Endothelial cell of umbilical vein (primary cell): ENCODE data around the gene MYL2.

Source experiments
- EZH2 ChIP-seq: IDR thresholded peaks from 2 replicates; pipeline ENCODE4 v1.6.1; 2012; ENCODE audit warnings: borderline replicate concordance, low read depth, mild to moderate bottlenecking, moderate library complexity, low read length, inconsistent platforms; ENCODE audit not compliant: severe bottlenecking
- FOS ChIP-seq: IDR thresholded peaks from 2 replicates; pipeline ENCODE4 v1.6.1; 2011; ENCODE audit warnings: mild to moderate bottlenecking, low read length, moderate library complexity, borderline replicate concordance; ENCODE audit not compliant: insufficient read depth
- JUN ChIP-seq: IDR thresholded peaks from 2 replicates; pipeline ENCODE4 v1.6.1; 2011; ENCODE audit warnings: borderline replicate concordance, low read depth; ENCODE audit not compliant: insufficient read length, insufficient read depth
- MAX ChIP-seq: IDR thresholded peaks from 2 replicates; pipeline ENCODE4 v1.6.1; 2011; ENCODE audit not compliant: insufficient read depth, insufficient read length
- MYC ChIP-seq: IDR thresholded peaks from one replicate; pipeline ENCODE4 v1.6.1; 2011; ENCODE audit warnings: mild to moderate bottlenecking, low read depth, low read length
- POLR2A ChIP-seq: IDR thresholded peaks from 2 replicates; pipeline ENCODE4 v1.6.1; 2012; ENCODE audit warnings: low read depth, mild to moderate bottlenecking, control low read depth, low read length
- POLR2AphosphoS5 ChIP-seq: IDR thresholded peaks from 2 replicates; pipeline ENCODE4 v1.6.1; 2012; ENCODE audit warnings: low read depth, mild to moderate bottlenecking, control low read depth, low read length, moderate library complexity; ENCODE audit not compliant: insufficient read depth
- TF ChIP-seq, protein P1 (sequence below), 2 donors: IDR thresholded peaks; 1 replicate in 1 of 2; 2 replicates in 1 of 2; pipeline ENCODE4 v1.5.1; 2011; ENCODE audit warnings: low read length in 2 of 2, mild to moderate bottlenecking in 2 of 2, moderate library complexity in 2 of 2, control low read depth in 1 of 2, inconsistent platforms in 1 of 2, low read depth in 1 of 2; ENCODE audit not compliant: insufficient read depth in 1 of 2; ENCODE audit errors: extremely low read depth in 1 of 2

- TF ChIP-seq, protein P1, sequence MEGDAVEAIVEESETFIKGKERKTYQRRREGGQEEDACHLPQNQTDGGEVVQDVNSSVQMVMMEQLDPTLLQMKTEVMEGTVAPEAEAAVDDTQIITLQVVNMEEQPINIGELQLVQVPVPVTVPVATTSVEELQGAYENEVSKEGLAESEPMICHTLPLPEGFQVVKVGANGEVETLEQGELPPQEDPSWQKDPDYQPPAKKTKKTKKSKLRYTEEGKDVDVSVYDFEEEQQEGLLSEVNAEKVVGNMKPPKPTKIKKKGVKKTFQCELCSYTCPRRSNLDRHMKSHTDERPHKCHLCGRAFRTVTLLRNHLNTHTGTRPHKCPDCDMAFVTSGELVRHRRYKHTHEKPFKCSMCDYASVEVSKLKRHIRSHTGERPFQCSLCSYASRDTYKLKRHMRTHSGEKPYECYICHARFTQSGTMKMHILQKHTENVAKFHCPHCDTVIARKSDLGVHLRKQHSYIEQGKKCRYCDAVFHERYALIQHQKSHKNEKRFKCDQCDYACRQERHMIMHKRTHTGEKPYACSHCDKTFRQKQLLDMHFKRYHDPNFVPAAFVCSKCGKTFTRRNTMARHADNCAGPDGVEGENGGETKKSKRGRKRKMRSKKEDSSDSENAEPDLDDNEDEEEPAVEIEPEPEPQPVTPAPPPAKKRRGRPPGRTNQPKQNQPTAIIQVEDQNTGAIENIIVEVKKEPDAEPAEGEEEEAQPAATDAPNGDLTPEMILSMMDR (IDR thresholded peaks at IDR 0.05; ENCODE audit: extremely low read depth in 1 of 2, insufficient read depth in 1 of 2, low read depth in 1 of 2, low read length in 2 of 2) = no peak
- TF ChIP-seq POLR2A (no peak), EZH2 (no peak), MAX (no peak), POLR2AphosphoS5 (no peak), JUN (no peak), FOS (no peak), MYC (no peak)
Measured at GRCh38 chr12:110912263-110912662, 8.1 kb downstream of the MYL2 start.
